Myocyte (in vitro differentiated cells): ENCODE data around the gene HNRNPA3. TPM values are rescaled to one million over a fixed set of nuclear protein-coding genes. Genes with fewer than 3 reads are reported as not detected.
"Not testable (repeated sequence)": the region's sequence is repeated elsewhere in the genome, so short reads cannot be mapped to it uniquely, and the experiment has no call there.

ENCODE experiments used
- DNase-seq: peaks from one replicate; pipeline ENCODE4 v3.0.0-alpha.2; 2012; ENCODE audit warnings: low read depth
- total RNA-seq: library from RNA; depleted of rRNA; stranded (reverse); fragments of >200 nt; gene quantifications from 2 replicates; pipeline ENCODE4 v1.2.3, GENCODE V29; 2014

The HNRNPA3 gene
- total RNA-seq, 1 donor from 2014 or later = 29.6 TPM

- peak; percentile 35 for DNase-seq
Observed at GRCh38 chr2:177254433-177255226, 42.0 kb downstream of the HNRNPA3 start.

GRCh38 chr2:177255227-177255601 is 42.6 kb downstream of the HNRNPA3 start:
- no peak for DNase-seq

GRCh38 chr2:177256026-177256425 is 43.4 kb downstream of the HNRNPA3 start:
- DNase-seq = no peak

- no peak for DNase-seq
Observed at GRCh38 chr2:177256695-177257094, 44.1 kb downstream of the HNRNPA3 start.

- no peak for DNase-seq
Observed at GRCh38 chr2:177257471-177257870, 44.9 kb downstream of the HNRNPA3 start.

- no peak for DNase-seq
Observed at GRCh38 chr2:177258059-177258458, 45.5 kb downstream of the HNRNPA3 start.

GRCh38 chr2:177260379-177260778 is 47.8 kb downstream of the HNRNPA3 start:
- no peak for DNase-seq

- no peak for DNase-seq
Observed at GRCh38 chr2:177261116-177262060, 48.8 kb downstream of the HNRNPA3 start.

GRCh38 chr2:177262092-177262491 is 49.5 kb downstream of the HNRNPA3 start:
- DNase-seq = no peak

GRCh38 chr2:177262958-177263450 is 50.4 kb downstream of the HNRNPA3 start:
- no peak for DNase-seq

GRCh38 chr2:177263451-177264208 is 51.0 kb downstream of the HNRNPA3 start:
- peak; percentile 99 for DNase-seq

- DNase-seq = peak; percentile 75
Observed at GRCh38 chr2:177264209-177264692, 51.7 kb downstream of the HNRNPA3 start.

- peak; percentile 92 for DNase-seq
Observed at GRCh38 chr2:177264693-177265587, 52.3 kb downstream of the HNRNPA3 start, which contains the start of gene NFE2L2. Gene NFE2L2, minus strand, starts transcription at chr2:177264727. Its CDS starts 151 bp downstream, at chr2:177264576.

- DNase-seq = no peak
Observed at GRCh38 chr2:177265824-177266817, 53.5 kb downstream of the HNRNPA3 start.

GRCh38 chr2:177266955-177267354 is 54.4 kb downstream of the HNRNPA3 start:
- not testable (repeated sequence) for DNase-seq

GRCh38 chr2:177268187-177268871 is 55.7 kb downstream of the HNRNPA3 start:
- no peak for DNase-seq

- no peak for DNase-seq
Observed at GRCh38 chr2:177268901-177269300, 56.3 kb downstream of the HNRNPA3 start.

- DNase-seq = no peak
Observed at GRCh38 chr2:177270531-177270930, 57.9 kb downstream of the HNRNPA3 start.
